Activated CD4-positive, alpha-beta T cell treated with anti-CD3 and anti-CD28 coated beads for 48 hours (primary cell): ENCODE measurements around the gene RYK.
"Not testable (repeated sequence)": the region's sequence is repeated elsewhere in the genome, so short reads cannot be mapped to it uniquely, and the experiment has no call there.

ENCODE experiments used
- DNase-seq: peaks from one replicate; pipeline ENCODE4 v3.0.0-alpha.2; 2020

Gene RYK

DNA sequence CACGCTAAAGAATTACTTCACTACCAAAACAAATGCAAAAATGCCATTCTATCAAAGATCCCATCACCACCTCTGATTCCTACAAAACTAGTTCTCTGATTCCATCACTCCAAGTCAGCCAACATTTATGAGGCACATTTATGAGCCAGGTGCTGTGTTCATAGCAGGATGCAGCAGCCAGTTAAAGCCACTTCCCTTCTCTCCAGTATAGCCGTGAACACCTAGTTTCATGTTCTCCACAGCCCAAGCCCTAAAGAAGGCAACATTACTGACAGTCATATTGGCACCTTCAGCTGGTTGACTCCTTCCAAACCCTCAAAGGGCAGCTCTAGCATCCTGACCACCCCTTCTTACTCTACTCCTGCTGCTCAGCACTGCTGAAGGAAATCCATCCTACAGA, 36.4 kb downstream of the RYK start:
- no peak for DNase-seq

DNA sequence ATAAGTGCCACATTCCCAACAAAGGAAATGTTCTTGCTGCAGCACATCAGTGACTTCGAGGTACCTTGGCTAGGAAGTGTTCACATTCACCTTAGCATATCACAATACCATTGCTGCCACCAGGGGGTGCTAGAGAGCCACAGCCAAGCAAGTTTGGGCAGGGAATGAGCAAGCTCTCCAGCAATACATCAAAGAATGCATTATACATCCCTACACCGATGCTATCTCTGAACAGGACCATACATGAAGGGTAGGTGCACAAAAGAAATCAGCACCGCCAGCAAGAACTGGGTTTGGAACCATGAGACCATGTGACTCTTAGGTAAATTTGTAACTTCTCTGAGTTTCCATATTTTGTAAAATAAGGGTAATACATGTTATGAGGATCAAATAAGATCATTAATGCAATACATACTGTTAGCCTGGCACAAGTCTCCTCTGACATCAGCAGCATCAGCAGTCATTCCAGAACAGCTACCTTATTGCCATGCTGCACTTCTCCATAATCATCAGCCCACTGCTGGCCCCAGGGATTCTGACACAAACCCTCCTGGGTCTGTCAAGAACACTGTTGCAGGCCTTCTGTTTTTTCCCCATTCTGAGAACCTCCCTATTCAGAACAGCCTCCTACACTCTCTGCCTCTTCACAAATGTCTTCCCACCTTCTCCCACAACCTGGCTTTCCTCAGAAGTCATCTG, 37.5 kb downstream of the RYK start:
- peak; percentile 93 for DNase-seq

DNA sequence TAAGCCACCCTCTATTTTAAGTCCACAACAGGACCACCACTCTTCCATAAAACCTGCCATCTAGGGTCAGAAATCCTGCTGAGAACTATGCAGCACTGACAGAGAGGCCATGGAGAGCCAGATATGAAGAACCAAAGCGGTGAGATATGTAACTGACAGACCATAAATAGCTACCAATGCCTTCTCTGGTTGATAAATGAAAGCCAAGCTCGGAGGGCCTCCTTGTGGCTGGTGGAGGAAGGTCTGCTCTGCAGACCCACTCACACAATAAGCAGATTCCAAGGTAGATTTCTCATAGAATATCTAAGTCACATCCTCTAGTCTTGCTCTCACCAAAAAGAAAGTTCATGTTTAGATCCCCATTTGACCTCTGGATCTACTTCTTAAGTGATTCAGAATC, 38.9 kb downstream of the RYK start:
- peak; percentile 37 for DNase-seq

DNA sequence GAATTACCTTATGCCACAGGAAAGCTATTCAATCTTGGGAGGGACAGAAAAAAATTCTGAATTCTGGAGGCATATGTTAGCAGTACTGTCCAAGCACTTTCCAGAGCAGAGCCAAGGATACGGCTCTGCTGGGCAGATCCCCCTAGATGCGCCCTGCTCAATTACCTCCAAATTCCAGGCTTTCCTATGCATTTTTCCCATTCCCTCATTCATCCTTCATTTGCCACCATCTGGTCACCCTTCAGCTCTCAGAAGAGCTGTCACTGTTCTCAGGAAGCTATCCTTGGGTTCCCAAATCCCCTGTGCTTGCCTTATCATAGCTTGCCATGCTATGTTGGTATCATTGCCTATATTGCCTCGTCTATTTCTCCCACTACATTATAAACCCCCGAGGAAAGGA, 45.2 kb downstream of the RYK start:
- DNase-seq = no peak

DNA sequence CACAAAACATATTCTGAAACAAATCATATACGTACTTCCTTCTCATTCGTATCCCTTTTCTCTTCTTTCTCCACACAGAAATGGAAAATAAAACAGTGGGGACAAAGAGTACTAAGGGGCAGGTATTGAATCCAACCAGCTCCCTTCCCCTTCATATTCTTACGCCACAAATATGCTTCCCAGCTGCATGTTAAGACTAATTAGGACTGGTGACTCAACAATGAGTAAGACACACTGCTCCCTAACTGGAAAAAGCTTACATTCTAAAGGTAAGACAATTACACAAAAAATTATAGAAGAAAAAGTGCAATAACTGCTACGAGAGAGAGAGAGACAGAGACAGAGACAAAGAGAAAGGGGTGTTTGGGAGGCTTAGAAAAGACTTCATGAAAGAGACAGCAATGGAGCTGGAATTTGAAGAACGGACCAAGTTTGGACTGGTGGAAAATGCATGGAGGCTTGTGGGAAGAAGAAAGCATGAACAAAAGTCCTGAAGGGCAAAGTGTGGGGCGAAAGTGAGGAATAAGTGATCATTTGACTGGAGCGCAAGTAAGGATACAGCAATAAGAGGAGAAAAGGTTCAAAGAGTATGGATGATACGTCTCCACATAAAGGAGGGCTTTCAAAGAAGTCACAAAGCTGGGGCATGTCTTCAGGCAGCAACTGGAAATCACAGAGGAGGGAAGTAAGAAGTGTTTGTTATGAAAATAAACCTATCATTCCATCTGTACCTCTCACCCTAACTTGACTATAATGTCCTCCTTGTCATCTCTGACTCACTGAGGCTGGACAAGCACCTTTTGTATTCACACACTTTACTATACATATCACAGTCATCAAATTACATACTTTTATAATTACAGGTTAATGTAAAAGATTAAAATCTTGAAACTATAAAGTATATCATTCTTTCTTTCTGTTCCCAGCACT, 49.2 kb downstream of the RYK start:
- DNase-seq = no peak

DNA sequence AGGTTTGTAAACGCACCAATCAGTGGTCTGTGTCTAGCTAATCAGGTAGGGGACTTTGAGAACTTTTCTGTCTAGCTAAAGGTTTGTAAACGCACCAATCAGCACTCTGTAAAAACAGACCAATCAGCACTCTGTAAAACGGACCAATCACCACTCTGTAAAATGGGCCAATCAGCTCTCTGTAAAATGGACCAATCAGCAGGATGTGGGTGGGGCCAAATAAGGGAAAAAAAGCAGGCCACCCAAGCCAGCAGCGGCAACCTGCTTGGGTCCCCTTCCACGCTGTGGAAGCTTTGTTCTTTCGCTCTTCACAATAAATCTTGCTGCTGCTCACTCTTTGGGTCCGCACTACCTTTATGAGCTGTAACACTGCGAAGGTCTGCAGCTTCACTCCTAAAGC, 50.8 kb downstream of the RYK start:
- DNase-seq = not testable (repeated sequence)

DNA sequence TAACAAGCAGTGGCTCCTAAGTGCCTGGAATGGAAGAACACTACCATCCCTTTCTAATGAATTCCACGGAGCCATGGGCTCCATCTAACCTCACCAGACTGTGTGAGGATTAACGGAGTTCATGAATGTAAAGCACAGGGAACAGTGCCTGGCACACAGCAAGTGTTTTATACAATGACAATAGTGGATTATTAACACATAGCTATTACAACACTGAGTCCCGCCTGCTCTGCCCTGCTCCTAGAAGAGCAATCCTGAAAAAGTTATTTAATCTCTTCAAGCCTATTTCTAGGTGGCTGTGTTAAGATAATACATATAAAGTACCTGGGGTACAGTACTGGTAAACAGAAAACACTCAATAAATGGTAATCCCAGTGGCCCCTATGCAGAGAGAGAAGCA, 51.4 kb downstream of the RYK start:
- DNase-seq = no peak

DNA sequence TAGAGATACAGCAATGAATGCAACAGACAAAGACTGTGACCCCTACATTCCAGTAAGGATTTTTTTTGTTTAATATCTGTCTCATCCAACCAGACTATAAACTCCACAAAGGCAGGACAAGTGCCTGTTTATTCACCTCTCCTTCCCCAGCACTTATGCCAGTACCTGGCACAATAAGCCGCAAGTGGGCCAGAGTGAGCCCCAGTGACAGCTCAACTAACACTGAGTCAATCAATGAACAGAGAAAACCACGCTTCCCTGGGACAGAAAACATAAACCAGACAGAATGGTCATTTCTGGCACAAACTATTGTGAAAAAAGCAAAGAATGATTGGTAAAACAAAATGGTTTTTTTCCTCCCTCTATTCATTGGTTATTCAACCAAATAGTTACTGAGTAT, 52.2 kb downstream of the RYK start:
- peak; percentile 10 for DNase-seq

DNA sequence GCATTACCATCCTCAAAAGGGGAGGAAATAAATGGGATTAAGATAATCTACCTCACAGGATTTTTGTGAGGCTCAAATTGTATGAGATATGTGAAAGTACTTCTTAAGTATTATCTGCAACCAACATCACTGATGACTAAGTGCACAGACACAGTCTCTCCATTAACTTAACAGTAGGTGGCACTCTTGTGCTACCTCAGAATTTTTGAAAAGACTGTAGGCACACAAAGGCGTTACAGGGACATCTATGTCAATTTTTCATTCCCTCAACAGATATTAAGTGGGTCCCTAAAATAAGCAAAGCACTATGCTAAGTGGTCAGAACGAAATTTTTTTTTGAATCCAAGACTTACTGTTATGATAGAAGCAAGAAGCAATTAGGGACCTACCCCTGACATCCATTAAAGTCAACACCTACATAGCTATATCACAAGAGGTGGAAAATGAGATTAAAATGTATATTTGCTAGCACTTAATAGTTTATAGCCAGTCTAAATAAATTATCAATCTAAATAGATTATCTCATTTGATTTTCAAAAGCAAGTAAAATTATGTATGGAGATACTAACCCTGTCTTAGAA, 52.9 kb downstream of the RYK start:
- DNase-seq = no peak

DNA sequence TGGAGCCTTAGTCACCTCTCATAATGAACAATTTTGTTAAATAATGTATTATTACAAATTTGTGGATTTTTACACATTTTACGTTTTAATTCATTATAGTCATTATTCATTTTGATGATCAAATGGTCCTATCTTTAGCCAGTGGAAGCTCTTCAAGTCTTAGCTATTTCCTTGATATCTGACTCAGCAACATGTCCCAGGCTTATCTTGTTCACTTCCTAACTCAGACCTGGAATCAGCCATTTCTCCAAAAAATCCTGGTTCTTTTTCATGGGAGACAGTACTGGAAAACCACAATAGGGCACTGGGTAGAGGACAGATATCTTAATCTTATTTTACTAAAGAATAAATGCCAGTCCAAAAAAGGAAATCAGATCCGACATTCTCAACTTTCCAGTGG, 56.4 kb downstream of the RYK start:
- DNase-seq = no peak

DNA sequence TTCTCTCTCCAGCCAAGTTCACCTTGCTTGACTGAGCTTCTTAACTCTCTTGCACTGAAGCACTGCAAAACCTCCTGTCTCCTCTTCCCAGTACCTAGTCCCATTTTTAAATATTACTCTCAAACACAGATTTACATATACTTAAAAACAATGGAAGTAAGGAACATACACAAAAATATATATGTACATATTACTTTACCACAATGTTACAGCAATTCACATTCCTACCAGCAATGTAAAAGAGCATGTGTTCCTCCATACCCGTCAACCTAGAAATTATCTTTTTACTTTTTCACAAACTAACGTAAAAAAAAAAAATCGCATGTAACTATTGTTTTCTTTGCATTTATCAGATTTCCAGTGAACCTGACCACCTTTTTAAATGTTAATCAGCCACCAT, 60.4 kb downstream of the RYK start:
- no peak for DNase-seq

DNA sequence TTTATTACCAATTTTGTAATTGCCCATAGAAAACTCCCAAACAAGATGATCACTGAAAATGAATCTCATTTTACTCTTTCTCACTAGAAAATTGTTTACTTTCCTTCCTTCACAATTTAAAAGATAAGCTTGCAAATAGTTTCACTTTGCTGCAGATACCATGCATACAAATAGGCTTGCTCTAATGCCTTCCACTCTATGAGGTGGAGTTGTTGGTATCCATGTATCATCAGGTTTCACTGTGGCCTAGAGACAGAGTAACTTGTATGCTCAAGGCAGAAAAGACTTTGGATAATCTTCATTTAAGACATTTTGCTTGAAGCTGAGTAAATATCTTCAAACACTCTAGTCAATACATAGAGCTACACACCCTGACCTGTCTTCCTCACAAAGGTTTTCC, 60.8 kb downstream of the RYK start:
- no peak for DNase-seq

DNA sequence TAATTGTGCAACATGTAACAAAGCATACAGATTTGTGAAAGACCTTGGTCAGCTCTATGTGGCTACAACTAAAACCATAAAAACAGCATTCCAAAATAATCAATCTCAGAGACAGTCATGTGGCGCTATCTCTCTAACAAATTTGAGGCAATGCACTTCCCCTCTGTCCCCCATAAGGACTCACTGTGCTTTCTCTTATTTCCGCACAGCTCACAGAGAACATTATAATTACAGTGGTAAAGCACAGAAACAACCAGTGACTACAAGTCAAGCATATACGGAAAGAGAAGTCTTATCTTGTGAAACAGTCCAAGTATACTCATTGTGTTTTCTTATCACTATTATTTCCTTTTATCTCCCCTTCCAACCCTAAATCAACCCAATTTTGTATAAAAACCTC, 64.3 kb downstream of the RYK start:
- no peak for DNase-seq

DNA sequence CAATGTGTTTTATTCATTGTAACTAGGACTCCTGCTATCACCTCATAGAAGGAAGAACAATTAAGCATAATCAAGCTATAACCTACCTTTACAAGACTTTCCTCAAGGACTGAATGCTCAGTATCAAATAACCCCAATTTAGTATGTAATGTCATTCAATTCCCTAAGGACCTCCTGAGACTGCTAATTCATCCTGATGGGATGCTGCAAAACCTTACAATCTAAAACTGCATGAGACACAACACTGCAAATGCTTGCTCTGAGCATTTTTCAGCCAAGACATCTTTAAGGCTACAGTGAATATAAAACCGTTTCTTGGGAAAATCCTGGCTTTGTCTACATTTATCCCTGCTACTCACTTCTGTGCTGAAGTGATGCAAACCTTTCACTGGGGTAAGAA, 69.9 kb downstream of the RYK start:
- no peak for DNase-seq

DNA sequence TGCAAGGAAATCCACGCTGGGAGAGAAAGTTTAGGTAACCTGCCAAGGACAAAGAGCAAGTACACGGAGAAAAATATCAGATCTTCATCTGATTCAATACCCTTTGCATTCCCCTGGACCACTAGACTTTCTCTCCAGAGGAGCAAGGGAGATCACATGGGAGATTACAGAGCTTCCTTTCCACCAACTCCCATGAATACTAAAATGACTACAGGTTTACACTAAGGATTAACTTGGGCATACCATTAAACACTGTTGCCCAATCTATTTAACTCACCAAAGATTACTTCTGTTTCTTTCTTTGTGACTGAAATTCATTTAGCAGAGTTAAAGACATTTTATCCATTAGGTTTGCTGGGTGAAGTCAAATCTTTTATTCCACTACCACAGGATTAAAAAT, 71.2 kb downstream of the RYK start:
- no peak for DNase-seq

DNA sequence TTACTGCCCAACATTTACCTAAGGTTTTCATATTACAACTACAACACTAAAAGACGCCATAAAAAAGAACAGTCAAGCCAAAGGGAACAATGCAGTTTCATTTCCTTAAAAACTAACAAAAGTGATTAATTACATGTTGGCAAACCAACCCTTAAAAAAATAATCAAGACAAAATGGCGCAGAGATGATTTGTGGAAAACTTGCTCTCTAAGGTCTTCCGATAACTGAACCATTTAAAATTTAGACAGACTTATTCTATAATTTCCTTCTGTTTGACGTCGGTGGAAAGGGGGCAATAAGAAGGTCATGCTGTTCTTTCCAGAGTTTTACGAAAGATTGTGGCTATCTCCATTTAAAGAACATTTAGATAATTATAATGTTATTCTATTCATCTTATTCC, 87.6 kb downstream of the RYK start:
- DNase-seq = no peak

DNA sequence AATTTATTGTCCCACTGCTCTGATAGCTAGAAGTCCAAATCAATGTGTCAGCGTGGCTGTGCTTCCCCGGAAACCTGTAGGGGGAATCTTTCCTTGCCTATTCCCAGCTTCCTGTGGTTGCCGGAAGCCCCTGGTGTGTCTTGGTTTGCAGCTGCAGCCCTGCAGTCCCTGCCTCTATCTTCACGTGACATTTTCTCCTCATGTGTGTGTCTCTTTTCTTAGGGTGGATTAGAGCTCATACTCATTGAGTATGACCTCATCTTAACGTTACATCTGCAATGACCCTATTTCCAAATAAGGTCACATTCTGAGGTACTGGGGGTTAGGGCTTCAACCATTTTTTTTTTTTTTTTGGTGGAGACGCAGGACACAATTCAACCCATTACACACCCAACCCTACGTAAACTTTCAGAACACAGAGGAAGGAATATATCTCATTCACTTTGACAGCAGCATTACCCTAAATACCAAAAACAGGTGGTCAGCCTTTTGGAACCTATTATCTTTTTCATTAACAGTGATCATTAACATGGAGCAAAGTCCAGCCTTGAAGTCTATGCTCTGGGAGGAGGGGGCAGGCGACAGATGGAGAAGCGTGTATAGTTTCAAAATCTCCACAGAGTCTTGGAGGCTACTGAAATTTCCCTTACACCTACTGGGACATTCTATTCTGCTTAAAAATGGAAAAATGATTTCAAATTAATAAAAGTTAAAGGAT, 88.6 kb downstream of the RYK start:
- no peak for DNase-seq

DNA sequence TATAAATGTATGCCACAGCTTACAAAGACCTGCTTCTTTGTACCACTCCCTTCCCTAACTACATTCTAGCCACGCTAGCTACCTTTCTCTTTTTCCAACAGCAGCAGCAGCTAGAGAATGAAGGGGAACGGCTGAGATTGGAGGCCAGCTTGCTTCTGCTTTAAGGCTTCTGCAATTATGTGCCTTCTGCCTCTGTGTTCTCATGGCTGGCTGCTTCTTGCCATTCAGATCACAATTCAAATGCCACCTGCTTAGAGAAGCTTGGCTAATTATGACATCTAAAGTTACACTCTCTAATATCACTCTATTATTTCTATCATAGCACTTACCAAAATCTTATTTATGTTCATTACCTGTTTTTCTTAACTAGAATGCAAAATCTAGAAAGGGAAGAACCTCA, 95.2 kb downstream of the RYK start:
- DNase-seq = no peak

DNA sequence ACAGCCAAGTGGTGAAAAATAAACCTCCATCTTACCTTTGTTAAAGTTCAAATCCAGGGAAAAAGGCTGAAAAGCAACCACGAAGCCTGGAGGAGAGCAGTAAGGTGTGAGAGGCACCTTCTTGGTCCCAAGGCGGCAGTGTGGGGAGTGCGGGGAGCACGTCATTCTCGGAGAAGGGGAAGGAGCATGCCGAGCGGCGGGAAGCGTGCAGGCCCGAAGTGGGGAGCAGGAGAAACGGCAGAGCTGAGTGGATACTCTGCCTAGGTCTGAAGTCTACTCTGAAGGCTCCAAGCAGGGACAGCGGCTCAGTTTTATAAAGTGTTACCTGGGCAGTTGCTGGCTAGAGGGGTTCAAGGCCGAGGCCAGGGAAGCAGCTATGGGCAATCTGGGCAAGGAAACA, 96.9 kb downstream of the RYK start:
- no peak for DNase-seq

DNA sequence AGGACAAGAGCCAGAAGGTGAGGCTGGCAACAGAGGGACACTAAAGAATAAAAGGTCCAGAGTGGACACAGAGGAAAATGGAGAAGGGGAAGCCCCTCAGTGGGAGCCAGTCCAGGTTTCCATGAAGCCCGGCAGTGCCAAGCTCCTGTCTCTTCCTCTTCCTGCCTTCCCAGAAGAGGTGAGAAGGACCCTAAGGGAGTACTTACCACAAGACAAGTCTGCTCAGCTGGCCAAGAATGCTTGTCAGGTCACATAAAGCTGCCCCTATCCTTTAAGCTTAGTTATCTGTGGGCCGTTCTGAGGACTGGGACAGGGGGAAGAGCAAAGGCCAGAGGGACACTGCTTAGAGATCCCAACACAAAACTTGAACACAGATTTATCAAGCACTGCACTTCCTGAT, 100.2 kb downstream of the RYK start:
- no peak for DNase-seq

DNA sequence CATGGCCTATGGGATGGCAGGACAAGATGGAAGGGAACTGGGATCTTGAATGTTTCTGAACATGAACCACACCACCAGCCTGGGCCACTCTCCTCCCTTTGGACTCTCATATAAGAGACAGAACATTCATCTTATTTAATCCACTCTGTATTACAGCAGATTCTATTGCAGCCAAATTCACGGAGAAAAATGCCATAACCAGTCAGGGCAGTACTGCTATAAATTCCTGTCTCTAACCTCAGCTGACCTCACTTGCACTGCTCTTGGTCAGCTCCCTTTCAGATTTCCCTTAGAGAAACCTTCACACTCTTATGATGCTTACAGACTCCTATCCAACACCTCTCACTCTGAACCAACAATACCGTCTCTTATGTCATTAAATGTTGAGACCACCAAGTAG, 101.4 kb downstream of the RYK start:
- no peak for DNase-seq

DNA sequence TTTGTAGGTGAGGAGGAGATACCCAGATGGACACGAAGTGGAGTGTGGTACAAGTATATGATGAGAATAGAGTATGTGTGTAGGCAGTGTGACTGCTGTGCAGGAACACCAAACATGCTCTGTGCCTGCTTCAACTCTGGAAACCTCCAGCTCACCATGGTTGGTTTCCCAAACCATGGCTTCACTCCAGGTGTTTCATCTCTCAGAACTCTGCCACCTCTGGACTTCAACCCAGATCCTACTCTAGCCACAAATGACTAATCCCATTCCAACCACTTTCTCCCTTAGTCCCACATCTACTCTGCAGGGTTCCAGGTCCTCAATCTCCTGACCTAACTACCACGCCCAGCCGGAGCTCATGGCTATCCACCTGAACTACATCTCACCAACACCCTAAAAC, 102.1 kb downstream of the RYK start:
- DNase-seq = no peak

DNA sequence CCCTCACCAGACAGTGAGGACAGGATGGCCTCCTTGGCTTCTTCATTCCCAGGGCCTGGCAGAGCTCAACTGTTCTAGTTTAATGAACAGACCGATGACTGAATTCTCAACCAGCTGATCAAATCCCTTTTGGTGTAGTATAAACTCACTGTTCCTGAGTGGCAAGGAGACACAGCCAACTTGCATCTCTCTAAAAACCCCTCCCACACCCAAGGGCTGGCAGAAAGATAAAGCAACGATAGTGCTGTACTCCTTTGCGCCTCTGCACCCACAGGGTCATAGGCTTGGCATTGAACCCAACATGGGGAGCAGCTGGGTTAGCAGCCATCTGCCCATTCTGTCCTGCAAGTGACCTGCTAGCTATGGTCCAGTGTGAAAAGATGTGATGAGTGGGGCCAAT, 103.2 kb downstream of the RYK start:
- DNase-seq = no peak

DNA sequence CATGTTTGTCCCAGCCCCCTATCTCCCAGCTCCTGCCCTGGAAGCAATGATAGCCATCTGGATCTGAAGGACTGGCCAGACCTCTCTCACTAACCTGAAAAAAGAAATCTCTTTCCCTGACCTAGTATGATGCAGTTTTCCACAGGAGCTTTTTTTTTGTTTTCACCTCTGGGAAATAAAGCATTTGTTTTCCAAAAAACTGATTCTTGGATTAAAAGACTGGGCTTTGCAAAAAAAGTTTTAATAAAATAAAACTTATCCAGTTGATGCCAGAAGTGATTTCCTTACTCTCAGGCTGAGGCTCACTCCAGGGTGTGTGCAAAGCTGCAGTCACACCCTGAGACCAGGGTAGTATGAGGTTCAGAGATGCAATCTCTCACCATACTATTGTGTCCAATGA, 104.0 kb downstream of the RYK start:
- DNase-seq = no peak
